HFFc6 (cell line): ENCODE results near the gene PRKAG3. TPM values are rescaled to one million over a fixed set of nuclear protein-coding genes. Genes with fewer than 3 reads are reported as not detected.

Experiments used
- DNase-seq: peaks from one replicate; pipeline ENCODE4 v3.0.0-alpha.2; 2018
- H3K27ac Mint-ChIP-seq: 2 replicates; pipeline ENCODE4 v1.8.0; 2020; ENCODE audit warnings: mild to moderate bottlenecking, mixed read lengths
- H3K27me3 Mint-ChIP-seq: 2 replicates; pipeline ENCODE4 v1.8.0; 2021; ENCODE audit warnings: mild to moderate bottlenecking, moderate library complexity, mixed read lengths; ENCODE audit not compliant: insufficient read depth
- H3K36me3 Mint-ChIP-seq: 2 replicates; pipeline ENCODE4 v1.8.0; 2021; ENCODE audit warnings: low read depth, mixed read lengths
- H3K4me1 Mint-ChIP-seq: 2 replicates; pipeline ENCODE4 v1.8.0; 2020; ENCODE audit warnings: low read depth, mixed read lengths
- H3K4me3 Mint-ChIP-seq: 2 replicates; pipeline ENCODE4 v1.8.0; 2020; ENCODE audit warnings: mild to moderate bottlenecking, moderate library complexity, mixed read lengths
- H3K9me3 Mint-ChIP-seq: 2 replicates; pipeline ENCODE4 v1.8.0; 2020; ENCODE audit warnings: mild to moderate bottlenecking, mixed read lengths
- CTCF ChIP-seq: fragments of 200-600 bp; sonication (generic); IDR thresholded peaks from 2 replicates; pipeline ENCODE4 v1.5.0; 2021; ENCODE audit warnings: antibody characterized with exemption, mild to moderate bottlenecking
- total RNA-seq, 6 experiments: library from RNA; stranded (reverse); fragmentation: NEBNext Ultra II Directional; extraction: Animal tissue kit (Norgen Biotek cat#: 25700); gene quantifications; 2 replicates in 1 of 6; 3 replicates in 5 of 6; pipeline ENCODE4 v1.2.3, GENCODE V29; 2021

PRKAG3 gene
- total RNA-seq, 6 experiments from 2014 or later, result not detected

GRCh38 chr2:218814540-218815243 is 16.9 kb downstream of the PRKAG3 start:
- no peaks in the 10 kb centered on the region for H3K9me3 Mint-ChIP-seq
- H3K27me3 Mint-ChIP-seq, result peaks cover 44% of the 10 kb centered on the region
- H3K4me1 Mint-ChIP-seq, result no peaks in the 10 kb centered on the region
- H3K36me3 Mint-ChIP-seq, result no peaks in the 10 kb centered on the region
- H3K4me3 Mint-ChIP-seq, result no peak overlapping the region
- DNase-seq, result no peak
- no peak for TF ChIP-seq CTCF
- no peak overlapping the region for H3K27ac Mint-ChIP-seq

GRCh38 chr2:218813771-218814460 is 17.7 kb downstream of the PRKAG3 start:
- Mint-ChIP-seq H3K4me3 (no peak overlapping the region), H3K27ac (no peak overlapping the region), H3K36me3 (no peaks in the 10 kb centered on the region), H3K27me3 (peaks cover 43% of the 10 kb centered on the region), H3K9me3 (no peaks in the 10 kb centered on the region), H3K4me1 (no peaks in the 10 kb centered on the region)
- TF ChIP-seq CTCF, result no peak
- no peak for DNase-seq

- no peak for DNase-seq
- peaks cover 44% of the 10 kb centered on the region for H3K27me3 Mint-ChIP-seq
- no peak overlapping the region for H3K4me3 Mint-ChIP-seq
- no peak overlapping the region for H3K27ac Mint-ChIP-seq
- no peaks in the 10 kb centered on the region for H3K9me3 Mint-ChIP-seq
- H3K4me1 Mint-ChIP-seq, result no peaks in the 10 kb centered on the region
- H3K36me3 Mint-ChIP-seq, result no peaks in the 10 kb centered on the region
- TF ChIP-seq CTCF, result no peak
Observed at GRCh38 chr2:218812861-218813260, 18.7 kb downstream of the PRKAG3 start.

- no peak overlapping the region for H3K27ac Mint-ChIP-seq
- peaks cover 44% of the 10 kb centered on the region for H3K27me3 Mint-ChIP-seq
- no peak overlapping the region for H3K4me3 Mint-ChIP-seq
- no peaks in the 10 kb centered on the region for H3K4me1 Mint-ChIP-seq
- no peak for DNase-seq
- TF ChIP-seq CTCF, result no peak
- H3K9me3 Mint-ChIP-seq, result no peaks in the 10 kb centered on the region
- H3K36me3 Mint-ChIP-seq, result no peaks in the 10 kb centered on the region
Observed at GRCh38 chr2:218812096-218812815, 19.3 kb downstream of the PRKAG3 start.

- H3K27ac Mint-ChIP-seq, result no peak overlapping the region
- H3K4me1 Mint-ChIP-seq, result peaks cover 4% of the 10 kb centered on the region
- H3K27me3 Mint-ChIP-seq, result peaks cover 40% of the 10 kb centered on the region
- no peak for TF ChIP-seq CTCF
- DNase-seq, result no peak
- H3K9me3 Mint-ChIP-seq, result no peaks in the 10 kb centered on the region
- H3K4me3 Mint-ChIP-seq, result no peak overlapping the region
- H3K36me3 Mint-ChIP-seq, result no peaks in the 10 kb centered on the region
Observed at GRCh38 chr2:218811382-218811781, 20.2 kb downstream of the PRKAG3 start.
